Activated CD4-positive, alpha-beta T cell treated with anti-CD3 and anti-CD28 coated beads, Interleukin-2, amount 50 U/mL, for 48 hours (primary cell): ENCODE data around the gene ROBO1.
"Not testable (repeated sequence)": the region's sequence is repeated elsewhere in the genome, so short reads cannot be mapped to it uniquely, and the experiment has no call there.

Experiments
- DNase-seq, 2 experiments: peaks; one replicate each; pipeline ENCODE4 v3.0.0-alpha.2; 2020

The ROBO1 gene

GRCh38 chr3:79767905-79768267 lies at the start of gene ROBO1:
TSS of gene ROBO1 (minus strand) at chr3:79767998.
- no peak for DNase-seq

- no peak for DNase-seq
Observed at GRCh38 chr3:79817224-79817623, 49.4 kb upstream of the ROBO1 start.

- DNase-seq: no peak
Observed at GRCh38 chr3:79815478-79815877, 47.7 kb upstream of the ROBO1 start.

GRCh38 chr3:79810581-79810980 lies 42.8 kb upstream of the ROBO1 start:
- DNase-seq: no peak

GRCh38 chr3:79810092-79810491 lies 42.3 kb upstream of the ROBO1 start:
- no peak for DNase-seq

GRCh38 chr3:79809106-79809505 lies 41.3 kb upstream of the ROBO1 start:
- DNase-seq: no peak

GRCh38 chr3:79808515-79808914 lies 40.7 kb upstream of the ROBO1 start:
- no peak for DNase-seq

GRCh38 chr3:79790177-79790576 lies 22.4 kb upstream of the ROBO1 start:
- not testable (repeated sequence) for DNase-seq

- no peak for DNase-seq
Observed at GRCh38 chr3:79773291-79773690, 5.5 kb upstream of the ROBO1 start.

- no peak for DNase-seq
Observed at GRCh38 chr3:79769229-79769628, 1.4 kb upstream of the ROBO1 start.

GRCh38 chr3:79767194-79767904 lies 449 bp downstream of the ROBO1 start:
- DNase-seq: no peak

GRCh38 chr3:79766496-79767193 lies 1.2 kb downstream of the ROBO1 start:
- no peak for DNase-seq

- no peak for DNase-seq
Observed at GRCh38 chr3:79765911-79766310, 1.9 kb downstream of the ROBO1 start.

GRCh38 chr3:79761441-79761840 lies 6.4 kb downstream of the ROBO1 start:
- DNase-seq: no peak

- no peak for DNase-seq
Observed at GRCh38 chr3:79751703-79752102, 16.1 kb downstream of the ROBO1 start.

GRCh38 chr3:79737530-79737929 lies 30.3 kb downstream of the ROBO1 start:
- no peak for DNase-seq

- no peak for DNase-seq
Observed at GRCh38 chr3:79729096-79729495, 38.7 kb downstream of the ROBO1 start.

GRCh38 chr3:79726786-79727185 lies 41.0 kb downstream of the ROBO1 start:
- DNase-seq: no peak

- no peak for DNase-seq
Observed at GRCh38 chr3:79724206-79724605, 43.6 kb downstream of the ROBO1 start.

GRCh38 chr3:79690072-79690471 lies 77.7 kb downstream of the ROBO1 start:
- DNase-seq: no peak

GRCh38 chr3:79685108-79685507 lies 82.7 kb downstream of the ROBO1 start:
- no peak for DNase-seq

GRCh38 chr3:79684041-79684440 lies 83.8 kb downstream of the ROBO1 start:
- no peak for DNase-seq

GRCh38 chr3:79672731-79673130 lies 95.1 kb downstream of the ROBO1 start:
- DNase-seq: no peak

GRCh38 chr3:79672075-79672474 lies 95.7 kb downstream of the ROBO1 start:
- DNase-seq: no peak

GRCh38 chr3:79670178-79670577 lies 97.6 kb downstream of the ROBO1 start:
- no peak for DNase-seq
